NOMO-1 (cell line): Measurements from ENCODE around the gene EHMT1.
"Not testable (repeated sequence)": the region's sequence is repeated elsewhere in the genome, so short reads cannot be mapped to it uniquely, and the experiment has no call there.

ENCODE experiments used
- DNase-seq, 2 experiments: peaks; one replicate each; lab custom pipeline; 2025; ENCODE audit not compliant: unreplicated experiment in 2 of 2; lab: John Stamatoyannopoulos, UW

EHMT1 gene

DNA sequence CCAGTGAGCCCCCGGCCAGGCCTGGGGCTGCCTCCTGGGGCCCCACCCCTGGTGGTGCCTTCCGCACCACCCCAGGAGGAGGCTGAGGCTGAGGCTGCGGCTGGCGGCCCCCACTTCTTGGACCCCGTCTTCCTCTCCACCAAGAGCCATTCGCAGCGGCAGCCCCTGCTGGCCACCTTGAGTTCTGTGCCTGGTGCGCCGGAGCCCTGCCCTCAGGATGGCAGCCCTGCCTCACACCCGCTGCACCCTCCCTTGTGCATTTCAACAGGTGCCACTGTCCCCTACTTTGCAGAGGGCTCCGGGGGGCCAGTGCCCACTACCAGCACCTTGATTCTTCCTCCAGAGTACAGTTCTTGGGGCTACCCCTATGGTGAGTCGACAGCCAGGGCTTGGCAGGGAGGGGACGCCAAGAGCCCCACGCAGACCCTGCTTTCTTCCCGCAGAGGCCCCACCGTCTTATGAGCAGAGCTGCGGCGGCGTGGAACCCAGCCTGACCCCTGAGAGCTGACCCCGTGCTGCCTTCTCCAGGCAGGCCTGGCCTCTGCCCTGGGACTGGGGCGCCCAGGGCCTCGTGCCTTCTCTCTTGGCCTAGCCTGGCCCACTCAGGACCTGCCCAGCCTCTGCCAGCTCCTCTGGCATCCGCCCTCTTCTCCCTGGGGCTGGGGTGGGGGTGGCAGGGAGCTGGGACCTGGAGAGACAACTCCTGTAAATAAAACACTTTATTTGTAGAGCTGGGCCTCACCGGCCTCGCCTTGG is 4.0 kb upstream of the EHMT1 start:
- no peak for DNase-seq

DNA sequence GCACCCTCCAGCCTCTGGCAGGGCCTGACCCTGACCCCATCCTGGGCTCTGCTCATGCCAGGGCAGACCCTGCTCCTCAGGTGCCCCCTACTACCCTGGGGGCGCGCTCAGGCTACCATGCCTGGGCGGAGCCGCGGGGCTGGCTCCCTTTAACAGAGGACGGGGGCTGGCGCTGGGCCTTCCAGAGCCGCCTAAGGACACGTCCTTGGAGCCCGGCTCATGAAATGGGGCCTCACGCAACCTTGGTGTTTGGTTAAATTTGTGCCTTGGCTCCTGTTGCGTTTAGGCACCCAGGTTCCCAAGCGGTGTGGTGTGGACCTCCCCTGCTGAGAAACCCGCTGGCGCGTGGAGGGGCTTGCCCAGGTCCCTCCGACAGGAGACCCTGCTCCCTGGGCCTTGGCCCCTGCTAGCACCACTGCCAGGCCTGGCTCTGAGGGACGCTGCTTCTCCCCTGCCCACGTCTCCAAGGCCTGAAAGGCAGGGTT is 3.4 kb upstream of the EHMT1 start:
- DNase-seq: no peak

DNA sequence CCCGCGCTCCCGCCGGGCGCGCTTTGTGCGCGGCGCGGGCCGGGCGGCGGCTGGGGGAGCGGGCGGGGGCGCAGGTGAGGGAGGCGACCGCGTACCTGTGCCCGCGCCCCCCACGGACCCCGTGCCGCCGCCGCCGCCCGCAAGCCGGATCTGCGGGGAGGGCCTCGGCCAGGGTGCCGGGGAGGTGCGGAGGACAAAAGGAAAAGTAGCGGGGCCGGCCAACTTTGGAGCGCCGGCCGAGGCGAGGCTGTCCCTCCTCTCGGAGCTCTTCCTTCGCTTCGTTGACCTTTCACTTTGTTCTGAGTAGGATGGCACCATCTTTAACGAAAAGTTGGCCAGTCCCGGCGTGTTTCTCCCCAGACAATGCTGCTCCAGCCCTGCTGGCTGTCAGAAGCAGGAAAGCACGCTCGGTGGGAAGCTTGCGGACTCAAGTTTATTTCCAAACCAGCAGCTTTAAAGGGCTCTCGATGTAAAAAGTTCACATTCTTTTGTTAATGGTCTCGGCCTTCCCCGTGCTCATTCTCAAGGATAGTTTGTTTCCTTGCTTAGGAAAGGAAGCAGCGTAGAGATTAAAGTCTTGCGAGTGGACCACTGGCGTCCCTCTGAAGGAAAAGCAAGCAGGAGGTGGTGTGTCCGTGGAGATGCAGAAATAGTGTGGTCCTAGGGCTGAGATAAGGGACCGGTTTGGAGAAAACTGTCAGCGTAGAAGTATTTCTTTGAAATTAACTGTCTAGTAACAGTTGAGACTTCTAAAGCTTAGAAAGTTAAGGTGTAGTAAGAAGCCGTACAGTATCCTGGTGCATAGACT is 639 bp downstream of the EHMT1 start:
- DNase-seq: peak; percentile 26 to 57

DNA sequence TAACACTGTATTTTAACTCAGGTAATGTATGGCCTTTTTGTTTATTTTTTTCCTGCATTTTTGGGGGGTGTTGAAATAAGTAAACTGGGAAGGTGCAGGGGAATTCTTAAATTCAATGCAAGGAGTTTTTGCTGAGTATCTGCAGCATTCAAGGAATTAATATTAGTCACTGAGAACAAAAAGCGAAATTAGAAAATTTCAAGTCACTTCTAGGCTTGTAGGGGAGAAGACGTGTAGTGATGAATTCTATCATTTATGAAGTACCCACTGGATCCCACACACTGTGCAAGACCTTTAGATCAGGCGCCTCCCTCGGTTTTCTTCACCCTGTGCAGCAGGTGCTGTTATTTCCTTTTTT is 1.2 kb downstream of the EHMT1 start:
- DNase-seq: no peak

DNA sequence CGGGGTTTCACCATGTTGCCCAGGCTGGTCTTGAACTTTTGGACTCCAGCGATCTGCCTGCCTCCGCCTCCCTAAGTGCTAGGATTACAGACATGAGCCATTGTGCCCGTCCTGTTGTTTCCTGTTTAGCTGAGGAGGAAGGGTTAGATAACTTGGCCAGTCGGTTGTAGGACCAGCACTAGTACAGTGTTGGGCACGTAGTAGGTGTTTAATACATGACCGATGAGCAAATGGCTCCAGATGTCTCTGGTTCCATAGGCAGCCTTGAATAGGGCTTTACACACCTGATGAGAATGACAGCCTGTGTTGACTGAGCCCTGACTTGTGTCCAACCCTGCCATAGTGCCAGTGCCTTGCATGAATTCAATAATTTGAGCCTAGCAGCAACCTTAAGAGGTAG is 1.8 kb downstream of the EHMT1 start:
- no peak for DNase-seq

DNA sequence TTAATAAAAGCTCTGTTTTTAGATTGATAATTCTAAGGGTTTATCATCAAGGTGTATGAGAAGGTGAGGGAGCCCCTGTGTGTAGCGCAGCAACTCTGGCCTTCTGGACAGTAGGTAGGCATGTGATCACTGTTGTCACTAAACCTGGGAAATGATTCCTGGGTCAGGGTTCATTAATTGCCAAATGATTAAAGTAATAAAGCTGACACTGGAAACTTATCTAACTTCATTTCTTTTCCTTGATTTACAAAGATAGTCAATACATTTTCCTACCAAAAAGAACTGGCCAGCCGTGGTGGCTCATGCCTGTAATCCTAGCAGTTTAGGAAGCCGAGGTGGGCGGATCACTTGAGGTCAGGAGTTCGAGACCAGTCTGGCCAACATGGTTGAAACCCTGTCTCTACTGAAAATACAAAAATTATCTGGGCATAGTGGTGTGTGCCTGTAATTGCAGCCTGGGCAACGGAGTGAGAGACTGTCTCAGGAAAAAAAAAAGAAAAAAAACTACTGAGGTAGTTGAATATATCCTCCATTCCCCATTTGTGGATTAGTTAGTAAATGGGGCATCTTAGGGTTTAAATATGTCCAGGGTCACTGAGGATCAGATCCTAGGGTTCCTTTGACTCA is 2.4 kb downstream of the EHMT1 start:
- no peak for DNase-seq

DNA sequence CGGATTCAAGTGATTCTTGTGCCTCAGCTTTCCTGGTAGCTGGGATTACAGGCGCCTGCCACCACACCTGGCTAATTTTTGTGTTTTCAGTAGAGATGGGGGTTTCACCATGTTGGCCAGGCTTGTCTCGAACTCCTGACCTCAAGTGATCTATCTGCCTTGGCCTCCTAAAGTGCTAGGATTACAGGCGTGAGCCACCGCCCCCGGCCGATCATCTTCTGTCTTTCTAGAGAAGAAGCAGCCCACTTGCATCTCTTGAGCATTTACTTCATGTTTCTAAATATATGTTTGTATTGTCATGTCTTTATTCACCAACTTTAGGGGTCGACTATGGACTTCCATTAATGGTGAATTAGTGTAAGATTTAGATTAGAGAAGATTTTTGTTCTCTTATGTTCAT is 3.4 kb downstream of the EHMT1 start:
- not testable (repeated sequence) for DNase-seq

DNA sequence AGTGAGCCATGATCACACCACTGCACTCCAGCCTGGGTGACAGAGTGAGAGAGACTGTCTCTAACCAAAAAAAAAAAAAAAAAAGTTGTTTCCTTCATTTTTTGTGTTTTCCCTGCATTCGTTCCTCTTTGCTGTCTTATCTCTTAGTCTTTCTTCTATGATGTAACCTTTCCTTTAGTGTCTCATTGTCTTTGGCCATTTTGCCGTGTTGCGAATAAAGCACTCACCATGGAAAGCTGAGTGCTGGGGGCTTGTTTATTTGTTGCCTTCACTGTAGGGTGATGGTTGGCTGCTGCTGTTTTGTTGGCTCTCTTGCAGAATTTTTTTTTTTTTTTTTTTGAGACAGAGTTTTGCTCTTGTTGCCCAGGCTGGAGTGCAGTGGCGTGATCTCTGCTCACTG is 7.7 kb downstream of the EHMT1 start:
- peak in 1 of 2 experiments; percentile 20 for DNase-seq

DNA sequence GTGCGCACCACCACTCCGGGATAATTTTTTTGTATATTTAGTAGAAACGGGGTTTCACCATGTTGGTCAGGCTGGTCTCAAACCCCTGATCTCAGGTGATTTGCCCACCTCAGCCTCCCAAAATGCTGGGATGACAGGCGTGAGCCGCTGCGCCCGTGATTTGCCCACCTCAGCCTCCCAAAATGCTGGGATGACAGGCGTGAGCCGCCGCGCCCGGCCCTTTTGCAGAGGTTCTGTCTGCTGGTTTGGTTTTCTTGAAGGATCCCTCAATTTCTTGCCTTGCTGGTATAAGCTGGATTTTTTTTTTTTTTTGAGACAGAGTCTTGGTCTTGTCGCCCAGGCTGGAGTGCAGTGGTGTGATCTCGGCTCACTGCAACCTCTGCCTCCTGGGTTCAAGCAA is 8.6 kb downstream of the EHMT1 start:
- DNase-seq: not testable (repeated sequence)

DNA sequence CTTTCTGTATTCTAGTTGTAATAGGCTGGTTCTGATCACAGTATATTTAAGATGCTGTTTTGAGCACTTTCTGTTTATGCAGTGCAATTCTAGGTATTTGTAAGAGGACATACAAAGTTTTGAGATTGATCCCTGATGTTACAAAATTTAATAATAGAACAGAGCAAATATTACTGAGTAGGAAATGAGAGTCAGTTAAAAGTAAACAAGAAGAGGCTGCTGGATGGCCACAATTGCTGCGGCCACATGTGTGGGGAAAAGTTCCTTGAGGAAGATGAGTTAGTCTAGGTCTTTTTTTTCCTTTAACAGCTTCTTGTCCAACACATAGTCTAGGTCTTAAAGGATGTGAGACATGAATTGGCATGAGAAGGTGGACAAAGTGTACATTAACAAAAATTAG is 11.3 kb downstream of the EHMT1 start:
- DNase-seq: no peak

DNA sequence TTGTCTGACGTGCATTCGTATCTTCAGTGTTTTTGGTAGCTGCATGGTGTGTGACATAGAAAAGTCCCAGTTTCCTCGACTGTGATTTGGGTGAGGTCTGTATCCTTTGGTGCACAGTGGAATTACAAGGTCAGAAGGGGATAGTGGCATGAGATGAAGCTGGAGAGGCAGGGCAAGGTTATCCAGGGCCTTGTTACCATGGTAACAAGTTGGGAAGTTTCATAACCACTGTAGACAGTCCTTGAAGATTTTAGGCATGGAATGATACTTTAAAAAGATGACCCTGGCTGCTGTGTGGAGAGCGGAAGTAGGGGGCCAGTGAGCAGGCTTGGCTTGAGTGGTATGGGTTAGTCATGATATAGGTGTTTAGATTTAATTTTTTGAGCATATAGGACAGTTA is 11.9 kb downstream of the EHMT1 start:
- no peak for DNase-seq

DNA sequence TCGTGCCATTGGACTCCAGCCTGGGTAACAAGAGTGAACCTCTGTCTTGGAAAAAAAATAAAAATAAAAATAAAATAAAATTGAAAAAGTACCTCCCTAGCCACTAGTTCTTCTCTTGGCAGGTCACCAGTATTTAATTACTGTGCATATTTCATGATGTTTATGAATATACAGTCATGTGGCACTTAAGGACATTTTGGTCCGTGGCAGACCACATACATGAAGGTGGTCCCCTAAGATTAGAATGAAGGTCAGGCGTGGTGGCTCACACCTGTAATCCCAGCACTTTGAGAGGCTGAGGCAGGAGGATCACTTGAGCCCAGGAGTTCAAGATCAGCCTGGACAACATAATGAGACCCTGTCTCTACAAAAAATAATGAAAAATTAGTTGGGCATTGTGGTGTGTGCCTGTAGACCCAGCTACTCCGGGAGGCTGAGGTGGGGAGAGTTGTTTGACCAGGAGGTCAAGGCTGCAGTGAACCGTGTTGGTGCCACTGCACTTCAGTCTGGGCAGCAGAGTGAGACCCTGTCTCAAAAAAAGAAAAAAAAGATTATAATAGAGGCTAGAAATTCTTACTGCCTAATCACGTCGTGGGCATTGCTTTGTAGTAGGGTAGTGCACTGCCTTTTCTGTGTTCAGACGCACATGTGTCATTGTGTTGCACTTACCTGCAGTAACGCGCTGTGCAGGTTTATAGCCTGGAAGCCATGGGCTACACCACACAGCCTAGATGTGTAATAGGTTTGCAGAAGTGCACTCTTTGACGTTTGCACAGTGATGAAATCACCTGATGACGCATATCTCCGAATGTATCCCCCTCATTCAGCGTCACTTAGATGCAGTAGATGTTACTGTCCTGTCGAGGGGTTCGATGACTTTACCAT is 12.8 kb downstream of the EHMT1 start:
- DNase-seq: no peak

DNA sequence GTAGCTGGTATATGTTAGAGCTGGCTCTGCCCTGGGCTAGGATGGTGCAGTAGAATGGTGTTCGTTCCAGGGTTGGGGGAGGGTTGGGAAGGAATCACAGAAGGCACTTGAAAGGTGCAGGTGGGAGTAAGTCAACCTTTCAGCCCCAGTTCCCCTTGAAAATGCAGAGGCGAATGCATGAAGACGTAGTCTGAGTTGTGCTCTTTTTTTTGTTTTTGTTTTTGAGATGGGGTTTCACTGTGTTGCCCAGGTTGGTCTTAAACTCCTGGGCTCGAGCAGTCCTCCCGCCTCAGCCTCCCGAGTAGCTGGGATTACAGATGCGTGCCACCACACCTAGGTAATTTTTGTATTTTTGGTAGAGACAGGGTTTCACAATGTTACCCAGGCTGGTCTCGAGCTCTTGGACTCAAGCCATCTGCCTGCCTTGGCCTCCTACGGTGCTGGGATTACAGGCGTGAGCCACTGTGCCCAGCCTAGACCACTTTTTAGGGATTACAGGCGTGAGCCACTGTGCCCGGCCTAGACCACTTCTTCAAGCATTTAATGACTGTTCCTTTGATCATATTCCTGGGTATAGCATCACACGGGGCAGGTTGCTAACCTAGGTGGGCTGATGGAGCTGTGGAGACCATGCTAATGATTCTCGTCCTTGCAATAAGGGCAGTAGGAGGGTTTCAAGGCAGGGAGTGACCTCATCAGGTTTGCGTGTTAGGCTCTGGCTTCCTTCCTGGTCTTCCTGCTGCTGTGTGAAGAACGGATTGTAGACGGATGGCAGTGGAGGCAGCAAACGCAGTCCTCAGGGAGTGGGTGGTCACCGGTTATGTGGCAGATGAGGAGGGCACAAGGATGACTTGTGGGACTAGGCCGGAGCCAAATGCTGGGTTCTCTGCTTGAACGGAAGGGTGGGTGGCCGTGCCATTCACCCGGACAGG is 13.7 kb downstream of the EHMT1 start:
- DNase-seq: no peak

DNA sequence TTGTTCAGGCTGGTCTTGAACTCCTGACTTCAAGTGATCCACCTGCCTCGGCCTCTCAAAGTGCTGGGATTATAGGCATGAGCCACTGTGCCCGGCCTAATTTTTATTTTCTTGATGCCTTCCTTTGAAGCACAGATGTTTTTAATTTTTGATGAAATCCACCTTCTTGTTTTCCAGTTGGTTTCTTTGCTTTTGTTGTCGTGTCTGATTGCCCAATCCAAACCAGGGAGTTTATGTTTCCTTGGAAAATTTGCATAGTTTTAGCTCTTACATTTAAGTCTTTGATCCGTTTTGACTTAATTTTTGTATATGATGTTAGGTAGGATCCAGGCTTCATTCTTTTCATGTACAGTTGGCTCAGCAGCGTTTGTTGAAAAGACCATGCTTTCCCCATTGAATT is 15.2 kb downstream of the EHMT1 start:
- DNase-seq: no peak

DNA sequence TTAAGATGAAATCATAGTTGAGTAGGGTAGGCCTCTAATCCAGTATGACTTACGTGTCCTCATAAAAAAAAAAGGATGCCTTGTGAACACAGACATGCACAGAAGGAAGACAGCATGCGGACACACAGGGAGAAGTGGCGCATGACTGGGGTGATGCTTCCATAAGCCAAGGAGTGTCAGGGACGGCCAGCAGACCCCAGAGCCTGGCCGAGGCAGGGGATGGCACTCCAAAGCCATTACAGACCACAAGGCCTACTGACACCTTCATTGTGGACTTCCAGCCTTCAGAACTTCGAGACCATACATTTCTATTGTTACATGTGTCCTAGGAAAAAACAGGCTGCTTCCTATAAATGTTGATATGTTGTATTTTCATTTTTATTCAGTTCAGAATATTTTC is 19.9 kb downstream of the EHMT1 start:
- no peak for DNase-seq

DNA sequence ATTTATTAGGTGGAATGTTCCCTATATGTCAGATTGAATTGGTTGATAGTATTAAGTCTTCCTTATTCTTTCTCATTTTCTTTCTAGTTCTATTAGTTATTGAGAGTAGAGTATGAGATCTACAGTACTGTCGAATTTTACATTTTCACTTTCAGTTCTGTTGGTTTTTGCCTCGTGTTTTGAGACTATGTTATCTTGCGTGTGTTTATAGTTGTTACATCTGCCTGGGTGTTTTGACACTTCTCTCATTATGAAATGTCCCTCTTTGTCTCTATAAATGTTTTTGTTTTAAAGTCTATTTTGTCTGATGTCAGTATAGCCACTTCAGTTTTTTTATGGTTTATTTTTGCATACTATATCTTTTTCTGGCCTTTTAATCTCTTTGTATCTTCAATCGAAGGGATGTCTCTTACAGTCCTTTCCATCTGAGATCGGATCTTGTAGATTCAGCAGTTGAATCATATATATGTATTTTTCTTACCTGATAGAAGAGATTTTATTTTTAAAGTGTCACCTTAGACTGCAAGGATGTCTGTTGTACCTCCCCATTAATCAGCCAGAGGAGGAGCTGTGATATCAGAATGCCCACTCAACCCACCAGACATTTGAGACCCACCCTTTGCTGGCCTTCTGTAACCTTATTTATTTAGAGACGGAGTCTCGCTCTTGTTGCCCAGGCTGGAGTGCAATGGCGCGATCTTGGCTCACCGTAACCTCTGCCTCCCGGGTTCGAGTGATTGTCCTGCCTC is 20.7 kb downstream of the EHMT1 start:
- DNase-seq: peak in 1 of 2 experiments; percentile 29

DNA sequence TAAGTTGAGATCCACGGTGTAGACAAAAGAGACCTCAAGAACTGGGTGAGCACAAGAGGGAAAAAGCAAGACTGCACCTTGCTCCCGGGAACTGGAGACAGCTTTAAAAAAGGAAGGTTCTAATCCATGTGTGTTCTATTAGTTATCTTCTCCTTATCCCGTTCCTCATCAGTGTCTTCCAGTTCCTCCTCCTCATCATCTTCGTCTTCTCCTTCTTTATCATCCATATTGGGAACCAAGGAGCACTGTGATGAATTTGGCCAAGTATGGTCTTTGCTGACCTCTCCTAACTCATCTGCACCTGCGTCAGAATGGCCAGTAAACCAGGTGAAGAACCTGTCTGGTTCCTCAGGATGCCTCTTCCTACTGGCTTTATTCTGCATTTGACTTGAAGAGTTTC is 22.1 kb downstream of the EHMT1 start:
- no peak for DNase-seq

DNA sequence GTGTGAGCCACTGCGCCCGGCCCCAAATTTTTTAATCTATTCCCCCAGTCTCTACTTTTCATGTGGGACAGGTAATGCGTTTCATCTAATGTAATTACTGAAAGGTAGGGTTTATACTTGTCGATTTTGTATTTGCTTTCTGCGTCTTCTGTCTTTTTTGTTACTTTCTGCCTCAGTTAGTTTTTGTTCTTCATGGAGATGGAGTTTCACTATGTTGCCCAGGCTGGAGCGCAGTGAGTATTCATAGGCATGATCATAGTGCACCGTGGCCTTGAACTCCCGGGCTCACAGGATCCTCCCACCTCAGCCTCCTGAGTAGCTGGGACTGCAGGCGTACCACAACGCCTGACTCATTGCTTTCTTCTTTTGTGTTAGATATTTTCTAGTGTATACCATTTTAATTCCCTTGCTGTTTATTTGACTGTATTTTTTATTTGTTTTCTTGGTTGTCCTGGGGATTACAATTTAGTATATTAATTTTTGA is 23.4 kb downstream of the EHMT1 start:
- no peak for DNase-seq

DNA sequence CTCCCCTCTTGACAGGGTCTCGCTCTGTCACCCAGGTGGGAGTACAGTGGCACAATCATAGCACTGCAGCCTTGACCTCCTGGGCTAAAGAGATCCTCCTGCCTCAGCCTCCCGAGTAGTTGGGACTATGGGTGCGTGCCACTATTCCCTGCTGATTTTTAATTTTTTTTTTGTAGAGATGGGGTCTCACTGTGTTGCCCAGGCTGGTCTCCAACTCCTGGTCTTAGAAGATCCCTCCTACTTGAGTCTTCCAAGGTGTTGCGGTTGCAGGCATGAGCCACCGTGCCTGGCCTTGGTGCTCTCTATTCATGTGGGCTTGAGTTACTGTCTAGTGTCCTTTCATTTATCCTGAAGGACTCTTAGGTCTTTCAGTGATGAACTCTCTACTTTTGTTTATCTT is 24.1 kb downstream of the EHMT1 start:
- DNase-seq: no peak
